ENCODE measurements around the gene F11. TPM values are rescaled to one million over a fixed set of nuclear protein-coding genes. Genes with fewer than 3 reads are reported as not detected.

The F11 gene
- total and polyA plus RNA-seq, 2 of the 13 experiments (the other 11 are each of a cell fraction or from before 2014, with no cell fraction given) = 35.1 to 58.0 TPM

- peak; percentile 75; the same call in 1 of the 2 replicates for TF ChIP-seq EHMT2 (IDR thresholded peaks at IDR 0.05; ENCODE audit: borderline replicate concordance, low read depth, low read length)
- TF ChIP-seq RELA (CRISPR knock-in tag; IDR thresholded peaks at IDR 0.05) = peak; percentile 64; the same call in 1 of the 2 replicates
- no peak for TF ChIP-seq KLF15 (CRISPR knock-in tag; IDR thresholded peaks at IDR 0.05; ENCODE audit: borderline replicate concordance)
- TF ChIP-seq ZNF510 (CRISPR knock-in tag; IDR thresholded peaks at IDR 0.05; ENCODE audit: low read depth) = peak; percentile 95
- TF ChIP-seq ZNF7 (CRISPR knock-in tag; IDR thresholded peaks at IDR 0.05) = no peak
- TF ChIP-seq ZNF142 (CRISPR knock-in tag; IDR thresholded peaks at IDR 0.05) = peak; percentile 64
- no peak for TF ChIP-seq KIAA2018 (CRISPR knock-in tag; IDR thresholded peaks at IDR 0.05; ENCODE audit: borderline replicate concordance)
- no peak; the same call in 1 of the 2 replicates for TF ChIP-seq HES4 (CRISPR knock-in tag; IDR thresholded peaks at IDR 0.05; ENCODE audit: borderline replicate concordance)
- no peak for TF ChIP-seq PAF1 (CRISPR knock-in tag; IDR thresholded peaks at IDR 0.05)
- TF ChIP-seq ZBTB10 (CRISPR knock-in tag; IDR thresholded peaks at IDR 0.05; ENCODE audit: borderline replicate concordance) = no peak
Measured at GRCh38 chr4:186260504-186261448, 5.2 kb upstream of the F11 start (continued).

All from HepG2 (cell line).